Measurements from ENCODE around the gene IL22RA1. TPM values are rescaled to one million over a fixed set of nuclear protein-coding genes. Genes with fewer than 3 reads are reported as not detected.

IL22RA1 gene
- total RNA-seq, 2 donors from 2014 or later: 0.09 to 0.26 TPM

DNA sequence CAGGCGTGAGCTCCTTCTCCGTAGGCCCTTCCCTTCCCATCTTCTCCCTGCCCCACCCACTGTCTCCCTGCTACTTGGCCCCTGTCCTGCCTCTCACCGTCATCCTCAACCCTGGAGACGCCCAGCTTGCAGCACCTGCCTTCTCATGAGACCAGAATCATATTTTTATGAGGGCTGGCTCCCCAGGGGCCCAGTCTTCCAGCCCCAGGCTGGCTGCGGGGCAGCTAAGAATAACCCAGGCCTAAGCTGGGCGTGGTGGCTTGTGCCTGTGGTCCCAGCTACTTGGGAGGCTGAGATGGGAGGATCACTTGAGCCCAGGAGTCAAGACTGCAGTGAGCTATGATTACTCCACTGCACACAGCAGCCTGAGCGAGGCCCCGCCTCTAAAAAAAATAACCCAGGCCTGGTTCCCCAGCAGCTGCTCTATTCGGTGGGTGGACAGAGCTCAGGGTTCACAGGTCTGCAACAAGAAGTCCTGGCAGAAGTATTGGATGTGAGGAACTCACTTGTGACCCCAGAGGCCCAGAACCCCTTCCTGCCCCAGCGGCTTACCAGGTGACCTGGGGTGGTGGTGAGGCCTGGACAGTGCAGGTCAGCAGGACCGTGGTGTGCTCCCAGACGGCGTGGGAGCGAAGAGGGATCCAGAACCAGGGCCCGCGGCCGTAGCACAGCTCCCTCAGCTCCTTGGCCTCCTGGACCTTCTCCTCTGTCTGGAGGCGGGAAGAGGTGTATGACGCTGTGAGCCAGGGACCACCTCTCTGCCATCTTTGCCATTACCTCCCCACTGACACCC lies 37.4 kb downstream of the IL22RA1 start:
- ATAC-seq (no peak), DNase-seq (no peak)
- intact Hi-C loops (cut with DNase I): no loop called here

DNA sequence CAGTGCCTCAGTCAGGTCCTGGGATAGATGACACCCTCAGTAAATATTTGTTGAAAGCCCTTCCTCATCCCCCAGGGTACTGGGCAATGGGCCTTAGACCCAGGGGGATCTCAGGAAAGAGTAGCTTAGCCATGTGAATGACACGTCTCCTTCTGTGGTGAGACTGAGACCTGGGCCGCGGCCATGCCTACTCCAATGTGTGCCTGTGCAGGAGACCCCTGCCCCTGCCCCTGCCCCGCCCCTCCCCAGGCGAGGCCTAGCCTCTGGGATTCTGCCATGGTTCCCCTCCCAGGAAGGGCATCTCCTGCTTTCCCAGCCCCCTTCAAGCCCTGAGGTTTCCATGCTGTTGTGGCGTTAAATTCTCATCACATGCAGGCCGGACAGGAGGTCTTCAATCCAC lies 38.1 kb downstream of the IL22RA1 start:
- DNase-seq (no peak), ATAC-seq (no peak)
- intact Hi-C loops (cut with DNase I): no loop called here

DNA sequence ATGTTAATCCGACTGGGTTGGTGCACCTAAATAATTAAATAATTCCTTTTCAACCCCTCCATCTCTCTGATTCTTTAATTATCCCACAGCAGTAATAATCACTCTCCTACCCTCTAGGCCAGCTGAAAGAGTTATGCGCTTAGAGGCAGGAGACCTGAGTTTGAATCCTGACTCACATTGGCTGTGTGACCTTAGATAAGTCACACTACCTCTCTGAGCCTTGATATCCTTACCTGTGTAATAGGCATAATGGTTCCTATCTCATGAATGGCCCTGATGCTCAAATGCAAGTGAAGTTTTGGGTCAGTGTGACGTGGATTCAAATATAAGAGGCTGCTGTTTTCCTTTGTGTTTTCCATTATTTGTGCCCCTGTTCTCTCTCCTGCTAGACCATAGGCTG lies 39.1 kb downstream of the IL22RA1 start:
- DNase-seq: no peak
- ATAC-seq: no peak
- intact Hi-C loops (cut with DNase I): no loop called here

DNA sequence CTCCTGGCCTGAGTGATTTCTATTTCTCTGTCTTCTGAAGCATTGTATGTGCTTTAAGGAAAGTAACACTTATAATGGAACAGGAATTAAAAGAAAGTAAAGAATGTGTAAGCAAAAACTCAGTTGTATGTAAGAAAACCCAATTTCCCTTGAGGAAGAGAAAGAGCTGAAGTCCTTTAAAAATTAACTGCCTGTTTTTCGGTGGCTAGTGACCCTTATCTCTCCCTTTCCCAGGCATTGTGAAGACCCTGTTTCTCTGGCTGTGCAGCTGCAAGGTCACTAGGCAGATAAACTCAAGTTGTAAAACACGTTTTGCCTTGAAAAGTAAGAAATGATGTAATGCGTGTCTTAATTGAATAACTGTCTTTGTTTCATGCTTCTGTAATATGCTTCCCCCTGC lies 39.5 kb downstream of the IL22RA1 start:
- no peak for ATAC-seq
- intact Hi-C loops (cut with DNase I): no loop called here
- DNase-seq: no peak

DNA sequence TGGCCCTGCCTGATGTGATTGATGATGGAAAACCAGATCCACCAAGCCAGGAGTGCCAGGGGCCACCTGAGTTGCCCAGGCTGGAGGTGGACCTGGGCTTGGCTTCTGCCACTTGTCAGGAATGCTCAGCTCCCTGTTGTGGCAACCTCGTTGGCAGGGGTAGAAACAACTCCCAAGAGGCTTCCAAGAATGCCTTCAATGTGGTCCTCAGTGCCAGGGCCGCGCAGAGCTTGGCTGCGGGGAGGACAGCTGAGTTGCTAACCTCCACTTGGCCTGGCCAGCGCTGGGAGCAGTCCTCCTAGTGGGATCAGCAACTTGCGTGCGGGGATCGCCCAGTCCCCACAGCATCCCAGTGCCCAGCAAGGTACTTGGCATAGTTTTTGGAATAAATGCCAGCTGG lies 40.0 kb downstream of the IL22RA1 start:
- DNase-seq: peak; percentile 68
- ATAC-seq: peak; percentile 71 to 74
- intact Hi-C loops (cut with DNase I): no loop called here

DNA sequence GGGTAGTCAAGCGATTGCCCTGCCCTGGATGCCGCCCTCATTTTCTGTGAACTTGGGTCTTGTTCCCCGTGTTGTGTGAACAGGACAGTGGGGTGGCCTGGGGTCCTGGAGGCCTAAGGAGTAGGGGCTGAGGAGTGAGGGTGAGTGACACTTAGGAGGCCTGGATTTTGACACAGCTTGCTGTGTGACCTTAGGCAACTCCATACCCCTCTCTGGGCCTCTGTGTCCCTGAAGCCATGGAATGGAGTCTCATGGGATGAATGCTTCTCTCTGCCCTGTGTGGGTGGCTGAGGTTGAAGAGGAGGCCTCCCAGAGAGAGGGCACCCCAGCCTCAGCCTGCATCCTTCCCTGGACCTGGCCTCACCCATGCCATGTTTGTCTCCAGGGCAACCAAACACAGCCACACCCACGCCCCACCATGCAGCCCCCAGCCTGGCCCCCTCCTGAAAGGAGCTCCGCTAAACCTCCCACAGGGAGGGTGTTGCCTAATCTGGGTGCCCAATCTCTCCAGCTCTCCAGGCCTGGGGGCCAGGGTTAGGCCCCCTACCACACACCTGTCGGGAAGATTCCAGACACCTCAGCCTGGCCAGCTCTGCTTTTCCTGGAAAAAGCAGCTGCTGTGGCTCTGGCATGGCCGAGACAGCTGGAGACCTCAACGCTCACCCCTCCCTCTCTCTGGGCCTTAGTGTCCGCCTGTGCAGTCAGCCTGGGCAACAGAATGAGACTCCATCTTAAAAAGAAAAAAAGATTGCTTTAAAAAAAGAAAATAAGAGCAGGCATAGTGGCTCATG lies 40.9 kb downstream of the IL22RA1 start:
- DNase-seq (no peak), ATAC-seq (peak in 1 of 2 donors; percentile 38)
- intact Hi-C loops (cut with DNase I): no loop called here

DNA sequence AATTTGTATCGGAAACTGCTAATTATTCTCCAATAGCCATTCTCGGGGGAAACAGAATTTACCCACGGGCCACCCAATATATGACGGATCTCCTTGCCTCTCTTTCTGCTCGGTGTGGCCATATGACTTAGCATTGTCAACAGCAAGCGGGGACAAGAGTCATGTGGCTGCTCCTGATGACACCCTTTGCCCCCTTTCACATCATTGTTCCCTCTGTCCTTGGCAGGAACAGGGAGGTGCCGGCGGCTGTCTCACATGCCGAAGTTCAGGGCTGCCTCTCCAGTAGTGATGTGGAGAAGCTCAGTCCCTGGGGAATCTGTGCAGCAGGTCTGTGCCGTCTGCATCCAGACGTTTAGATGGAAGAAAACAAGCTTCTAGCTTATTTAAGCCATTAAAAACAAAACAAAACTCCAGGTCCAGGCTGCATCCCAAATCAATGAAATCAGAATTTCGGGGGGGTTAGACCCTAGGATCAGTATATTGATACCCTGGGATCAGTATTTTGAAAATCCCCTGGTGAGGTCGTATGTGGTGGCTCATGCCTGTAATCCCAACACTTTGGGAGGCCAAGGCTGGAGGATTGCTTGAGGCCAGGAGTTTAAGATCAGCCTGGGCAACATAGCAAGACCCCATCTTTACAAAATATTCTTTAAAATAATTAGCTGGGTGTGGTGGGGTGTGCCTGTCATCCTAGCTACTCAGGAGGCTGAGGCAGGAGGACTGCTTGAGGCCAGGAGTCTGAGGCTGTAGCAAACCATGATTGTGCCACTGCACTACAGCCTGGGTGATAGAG lies 41.8 kb downstream of the IL22RA1 start:
- ATAC-seq: no peak
- intact Hi-C loops (cut with DNase I): no loop called here
- peak; percentile 19 for DNase-seq

DNA sequence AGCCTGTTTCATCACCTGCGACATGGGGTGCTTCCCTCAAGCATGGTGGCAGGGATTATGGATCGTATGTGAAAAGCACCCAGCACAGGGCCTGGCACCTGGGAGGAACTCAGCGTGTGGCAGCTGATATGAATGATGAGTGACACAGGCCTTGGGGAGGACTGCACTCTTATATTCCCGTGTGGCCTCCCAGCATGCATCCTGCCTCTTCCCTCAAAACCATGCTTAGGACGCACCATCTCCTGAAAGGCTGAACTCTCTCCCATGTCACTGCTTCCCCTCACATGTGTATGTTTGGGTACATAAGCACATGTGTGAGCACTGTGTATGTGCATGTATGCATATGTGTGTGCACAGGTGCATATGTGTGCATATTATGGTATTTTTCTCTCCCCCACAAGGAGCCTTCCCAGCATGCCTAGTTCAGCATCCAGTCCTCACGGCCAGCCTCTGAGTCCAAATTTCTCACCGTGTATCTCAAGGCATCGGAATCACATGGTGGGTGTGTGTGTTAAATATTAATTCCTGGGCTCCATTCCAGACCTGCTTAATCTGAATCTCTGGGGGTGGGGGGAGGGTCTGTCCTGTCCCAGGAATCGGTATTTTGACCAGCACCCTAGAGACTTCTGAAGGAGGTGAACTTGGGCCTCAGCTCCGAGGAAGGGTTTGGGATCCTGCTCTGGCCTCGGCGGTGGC lies 43.8 kb downstream of the IL22RA1 start:
- DNase-seq (no peak), ATAC-seq (no peak)
- intact Hi-C loops (cut with DNase I): no loop called here

DNA sequence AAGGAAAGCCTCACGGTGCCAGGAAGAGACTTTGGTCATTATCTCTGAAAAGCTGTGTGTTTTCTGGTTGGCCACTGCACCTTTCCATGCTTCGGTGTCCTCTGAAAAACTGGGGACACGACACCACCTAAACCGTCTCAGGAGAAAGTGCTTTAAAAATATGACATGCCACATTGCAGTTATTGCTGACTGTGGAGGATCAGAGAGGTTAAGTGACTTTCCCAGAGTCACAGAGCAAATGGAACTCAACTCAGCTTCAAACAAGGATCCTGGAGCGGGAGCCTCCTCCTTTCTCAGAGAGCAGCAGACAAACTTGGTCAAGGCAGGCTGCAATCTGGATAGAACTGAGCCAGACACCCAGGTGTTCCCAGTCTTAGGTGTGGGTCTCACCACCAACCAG lies 44.8 kb downstream of the IL22RA1 start:
- DNase-seq: no peak
- intact Hi-C loops (cut with DNase I): no loop called here
- no peak for ATAC-seq

DNA sequence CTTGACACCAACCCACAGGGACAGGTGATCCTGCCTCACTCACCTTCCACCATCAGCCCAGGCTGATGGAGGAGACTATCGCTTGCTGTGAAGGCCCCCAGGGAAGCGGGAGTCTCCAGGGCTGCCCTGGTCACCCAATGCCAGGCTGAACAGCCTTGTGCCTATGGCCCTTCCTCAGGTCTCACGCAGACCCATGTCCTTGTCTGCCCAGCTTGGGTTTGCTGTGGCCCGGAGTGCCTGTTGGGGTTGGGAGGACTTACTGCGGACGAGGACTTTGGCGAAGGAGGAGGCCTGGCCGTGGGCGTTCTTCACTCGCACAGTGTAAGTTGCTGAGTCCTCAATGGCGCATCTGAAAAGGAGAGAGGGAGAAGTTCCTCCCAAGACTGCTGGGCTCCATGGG lies 45.3 kb downstream of the IL22RA1 start:
- no peak for ATAC-seq
- intact Hi-C loops (cut with DNase I): no loop called here
- peak; percentile 12 for DNase-seq

DNA sequence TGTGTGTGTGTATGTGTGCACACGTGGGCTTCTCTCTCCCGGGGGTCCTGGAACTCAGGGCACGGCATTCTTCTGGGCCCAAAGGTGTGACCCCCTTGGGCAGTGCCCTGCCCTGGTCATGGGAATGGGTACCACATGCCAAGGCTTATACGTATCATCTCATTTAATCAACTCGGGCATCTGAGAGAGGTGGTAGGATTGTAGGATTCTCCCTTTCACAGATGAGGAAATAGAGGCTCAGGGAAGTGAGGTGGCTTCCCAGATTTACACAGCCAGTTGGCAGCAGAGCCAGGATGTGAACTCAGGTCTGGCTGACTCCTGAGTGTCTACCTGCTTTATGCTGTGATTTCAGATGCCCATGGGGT lies 46.2 kb downstream of the IL22RA1 start:
- no peak for ATAC-seq
- intact Hi-C loops (cut with DNase I): no loop called here
- no peak for DNase-seq

DNA sequence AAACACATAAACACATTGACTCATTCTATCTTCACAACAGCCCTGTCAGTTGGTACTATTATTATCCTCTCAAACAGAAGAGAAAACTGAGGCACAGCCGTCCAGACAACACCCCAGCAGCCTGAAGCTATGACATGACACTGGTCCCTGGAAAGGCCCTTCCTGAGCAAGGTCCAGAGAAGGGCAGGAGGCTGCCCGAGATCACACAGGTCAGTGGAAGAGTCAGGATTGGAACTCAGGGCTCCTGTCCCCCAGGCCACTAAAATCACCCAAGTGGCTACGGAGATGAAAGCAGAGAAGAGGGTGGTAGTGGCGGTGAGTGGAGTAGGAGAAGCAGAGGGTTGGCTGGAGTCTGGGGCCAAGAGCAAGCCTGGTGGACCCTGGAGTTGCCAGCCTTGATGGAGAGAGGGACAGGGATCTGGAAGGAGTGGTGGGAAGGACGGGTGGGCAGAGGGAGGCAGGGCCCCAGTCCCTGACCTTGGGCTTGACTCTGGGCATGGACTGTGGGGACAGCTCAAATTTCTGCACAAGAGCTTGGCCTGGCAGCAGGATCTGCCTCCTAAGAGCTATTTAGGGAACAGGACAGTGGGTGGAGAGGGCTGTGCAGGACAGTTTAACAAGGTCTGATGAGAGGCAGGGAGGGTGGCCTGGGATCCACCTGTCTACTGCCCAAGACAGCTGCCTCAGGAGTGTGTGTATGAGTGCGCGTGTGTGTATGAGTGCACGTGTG lies 46.8 kb downstream of the IL22RA1 start:
- DNase-seq (peak; percentile 55), ATAC-seq (peak; percentile 79 to 84)
- intact Hi-C loops (cut with DNase I): no loop called here

DNA sequence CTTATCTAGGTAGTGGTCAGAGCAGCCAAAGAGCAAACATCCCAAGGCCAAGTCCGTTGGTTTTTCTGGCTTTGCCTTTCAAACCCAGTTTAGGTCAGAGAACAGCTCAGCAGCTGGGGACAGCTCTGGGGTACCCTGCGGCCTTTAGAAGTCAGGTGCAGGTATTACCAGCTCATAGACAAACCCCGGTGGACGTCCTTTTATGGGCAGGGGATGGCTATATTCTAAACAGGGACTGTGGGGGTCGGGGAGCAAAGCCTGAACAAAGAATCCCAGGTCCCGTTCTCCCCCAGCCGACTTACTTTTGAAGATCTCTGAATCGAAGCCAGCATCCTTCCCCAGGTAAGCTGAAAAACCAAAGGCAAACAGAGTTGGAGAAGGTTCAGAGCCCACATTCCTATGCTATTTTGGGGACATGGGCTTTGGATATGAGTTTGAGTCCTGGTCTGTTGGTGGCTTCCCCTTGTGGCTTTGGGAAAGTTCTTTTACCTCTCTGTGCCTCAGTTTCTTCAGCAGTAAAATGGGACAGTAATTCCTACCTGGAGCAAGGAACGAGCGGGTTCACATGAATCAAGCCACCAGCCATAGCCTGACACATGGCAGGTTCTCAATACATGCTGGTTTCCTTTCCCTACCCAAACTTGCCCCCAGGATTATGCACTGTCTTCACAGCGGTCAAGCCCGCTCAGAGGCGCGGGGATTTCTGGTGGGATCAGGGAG lies 47.6 kb downstream of the IL22RA1 start:
- DNase-seq (no peak), ATAC-seq (no peak)
- intact Hi-C loops (cut with DNase I): no loop called here

DNA sequence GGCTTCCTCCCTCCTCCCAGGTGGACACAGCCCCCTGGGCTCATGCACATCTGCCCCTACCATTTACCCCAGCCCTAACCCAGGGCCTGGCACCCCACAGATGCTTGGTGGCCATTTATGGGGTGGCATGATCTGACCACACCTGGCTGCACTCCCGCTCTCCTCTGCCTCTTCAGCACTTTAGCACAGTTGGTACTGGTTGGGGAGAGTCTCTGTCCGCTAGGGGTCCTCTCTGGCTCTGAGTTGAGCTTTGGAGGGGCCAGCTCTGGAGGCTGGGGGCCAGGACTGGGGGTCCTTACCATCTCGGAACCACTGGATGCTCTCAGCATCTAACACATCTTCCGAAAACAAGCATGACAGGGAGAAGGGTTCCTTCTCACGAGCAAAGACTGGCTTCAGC lies 48.4 kb downstream of the IL22RA1 start:
- DNase-seq: no peak
- ATAC-seq: no peak
- intact Hi-C loops (cut with DNase I): no loop called here

DNA sequence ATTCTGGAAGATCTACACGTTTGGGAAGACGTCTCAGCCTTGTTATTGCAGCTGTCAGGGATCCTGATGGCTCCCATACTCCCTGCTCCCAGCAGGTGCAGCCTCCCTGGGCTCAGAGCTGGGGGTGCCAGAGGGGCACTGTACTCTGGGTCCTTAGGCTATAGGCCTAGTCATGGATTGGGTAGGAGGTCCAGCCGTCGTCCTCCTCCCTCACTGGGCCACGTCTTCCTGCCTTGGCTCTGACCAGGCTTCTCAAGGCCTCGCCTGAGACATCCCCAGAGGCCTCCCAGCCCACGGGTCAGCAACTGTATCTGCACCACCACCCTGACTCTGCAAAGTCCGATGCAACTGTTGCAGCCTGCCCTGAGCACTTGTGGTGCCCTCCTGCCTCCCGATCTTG lies 49.2 kb downstream of the IL22RA1 start:
- intact Hi-C loops (cut with DNase I): no loop called here
- ATAC-seq (no peak), DNase-seq (peak; percentile 12)

DNA sequence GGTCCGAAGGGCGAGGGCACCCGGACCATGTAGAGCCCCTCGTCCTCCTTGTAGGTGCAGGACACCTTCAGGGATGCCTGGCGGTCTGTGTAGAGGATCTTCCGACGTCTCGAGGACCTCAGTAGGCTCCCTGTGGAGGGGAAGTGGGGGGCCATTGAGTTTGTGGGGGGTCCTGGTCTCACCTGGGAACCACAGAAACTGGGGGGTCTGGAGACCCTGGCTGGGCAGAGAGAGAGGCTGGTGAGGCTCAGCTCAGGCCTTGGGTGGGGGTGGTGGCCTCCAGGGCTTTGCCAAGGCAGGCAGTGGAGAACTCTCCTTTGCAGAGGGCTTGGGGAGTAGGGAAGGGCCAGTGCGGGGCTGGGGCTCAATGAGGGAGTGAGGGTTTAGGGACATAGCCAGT lies 50.0 kb downstream of the IL22RA1 start:
- peak; percentile 13 for DNase-seq
- intact Hi-C loops (cut with DNase I): no loop called here
- ATAC-seq: no peak

DNA sequence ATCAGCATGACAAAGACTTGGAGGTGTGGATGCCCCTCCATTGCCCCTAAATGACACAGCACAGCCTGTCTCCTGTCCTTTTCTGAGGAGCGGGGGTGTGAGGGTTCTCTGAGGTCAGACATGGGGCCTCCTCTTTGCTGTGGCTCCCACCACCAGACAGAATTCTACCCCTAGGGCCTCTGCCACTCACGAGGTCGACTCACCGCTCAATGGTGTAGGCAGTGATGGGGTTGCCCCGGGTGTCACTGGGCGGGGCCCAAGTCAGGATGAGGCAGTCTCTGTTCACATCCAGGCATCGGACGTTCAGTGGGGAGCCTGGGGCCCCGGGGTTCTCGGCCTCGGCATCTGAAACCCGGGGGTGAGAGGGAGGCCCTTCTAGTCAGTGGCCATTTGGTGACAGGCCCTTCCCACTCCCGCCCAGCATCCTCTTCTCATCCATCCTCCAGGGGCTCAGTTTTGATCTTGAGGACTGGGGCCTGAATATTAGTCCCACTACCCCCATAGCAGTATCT lies 50.9 kb downstream of the IL22RA1 start:
- intact Hi-C loops (cut with DNase I): no loop called here
- DNase-seq (no peak), ATAC-seq (no peak)

DNA sequence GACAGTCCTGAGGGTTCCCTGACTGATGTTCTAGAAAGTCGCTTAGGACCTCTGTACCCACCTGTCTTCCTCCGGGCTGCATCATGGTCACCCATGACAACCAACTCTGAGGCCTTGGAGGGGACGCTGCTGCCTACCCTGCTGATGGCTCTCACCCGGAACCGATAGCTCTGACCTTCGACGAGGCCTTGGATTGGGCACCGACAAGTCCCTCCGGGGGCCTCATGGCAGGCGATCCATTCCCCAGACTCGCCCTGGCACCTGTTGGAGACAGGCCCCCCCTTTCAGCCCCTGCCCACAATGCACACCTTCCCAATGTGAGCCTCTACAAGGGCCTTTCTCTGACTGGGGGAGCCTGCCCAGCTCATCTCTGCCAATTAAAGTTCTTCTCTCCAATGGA lies 52.2 kb downstream of the IL22RA1 start:
- DNase-seq (no peak), ATAC-seq (no peak)
- intact Hi-C loops (cut with DNase I): no loop called here

All from left cardiac atrium (tissue), 4 donors.